ENCODE results near the gene SDC4. TPM values are rescaled to one million over a fixed set of nuclear protein-coding genes. Genes with fewer than 3 reads are reported as not detected.

The SDC4 gene
- total and polyA plus RNA-seq, 10 of the 15 experiments (the other 5 are each of a cell fraction or from before 2014, with no cell fraction given): 0.52 to 11.3 (median 1.4) TPM

DNA sequence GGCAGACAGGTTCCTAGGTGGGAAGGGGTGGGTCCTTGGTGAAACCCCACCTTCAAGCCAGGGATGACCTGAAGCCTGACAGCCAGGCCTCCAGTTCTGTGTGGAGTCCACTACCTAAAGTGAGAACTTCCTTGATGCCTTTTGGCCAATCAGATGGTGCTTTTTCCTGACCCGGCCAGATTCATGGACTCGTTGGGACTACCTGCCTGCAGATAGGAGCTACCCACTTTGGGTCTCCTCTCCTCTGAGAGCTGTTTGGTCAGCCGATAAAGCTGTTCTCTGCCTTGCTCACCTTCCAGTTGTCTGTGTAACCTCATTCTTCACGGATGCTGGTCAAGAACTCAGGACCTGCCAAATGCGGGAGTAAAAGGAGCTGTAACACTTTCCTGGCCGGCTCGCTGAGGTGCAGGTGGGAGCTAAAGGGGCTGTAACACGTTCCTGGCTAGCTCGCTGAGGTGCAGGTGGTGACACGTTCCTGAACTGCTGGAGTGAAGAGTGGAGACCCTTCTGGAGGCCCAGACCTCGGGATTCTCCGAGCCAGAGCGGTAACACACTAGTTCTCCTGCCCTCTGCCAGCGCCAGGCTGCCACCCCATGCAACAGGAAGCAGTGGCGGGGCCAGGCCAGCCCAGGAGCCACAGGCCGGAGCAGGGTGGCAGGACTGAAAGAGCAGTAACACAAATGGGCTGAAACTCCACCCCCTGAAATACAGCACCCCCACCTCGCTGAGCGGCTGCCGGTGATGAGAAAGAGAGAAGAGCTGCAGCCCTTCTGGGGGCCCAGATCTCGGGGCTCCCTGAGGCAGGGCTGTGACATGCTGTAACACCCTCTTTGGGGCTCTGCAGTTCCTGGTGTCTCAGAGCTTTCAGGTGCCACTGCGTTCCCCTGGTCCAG, 46.2 kb upstream of the SDC4 start:
- in situ Hi-C loops (cut with MboI): no loop called here
- POLR2A ChIA-PET: interaction anchor here (1.2 kb wide), 1 partner anchor 9 kb away, joined by 3 read pairs; no protein-coding TSS in a partner anchor
- FAIRE-seq: no peak
- TF ChIP-seq, protein P1, sequence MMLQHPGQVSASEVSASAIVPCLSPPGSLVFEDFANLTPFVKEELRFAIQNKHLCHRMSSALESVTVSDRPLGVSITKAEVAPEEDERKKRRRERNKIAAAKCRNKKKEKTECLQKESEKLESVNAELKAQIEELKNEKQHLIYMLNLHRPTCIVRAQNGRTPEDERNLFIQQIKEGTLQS (IDR thresholded peaks at IDR 0.05; ENCODE audit: borderline replicate concordance, extremely low read depth, low read depth, low read length): no peak
- no peak for TF ChIP-seq HDAC6 (IDR thresholded peaks at IDR 0.05; ENCODE audit: unreplicated experiment)
- no peak for TF ChIP-seq EED (IDR thresholded peaks at IDR 0.05; ENCODE audit: low read depth)
- TF ChIP-seq, protein P2, sequence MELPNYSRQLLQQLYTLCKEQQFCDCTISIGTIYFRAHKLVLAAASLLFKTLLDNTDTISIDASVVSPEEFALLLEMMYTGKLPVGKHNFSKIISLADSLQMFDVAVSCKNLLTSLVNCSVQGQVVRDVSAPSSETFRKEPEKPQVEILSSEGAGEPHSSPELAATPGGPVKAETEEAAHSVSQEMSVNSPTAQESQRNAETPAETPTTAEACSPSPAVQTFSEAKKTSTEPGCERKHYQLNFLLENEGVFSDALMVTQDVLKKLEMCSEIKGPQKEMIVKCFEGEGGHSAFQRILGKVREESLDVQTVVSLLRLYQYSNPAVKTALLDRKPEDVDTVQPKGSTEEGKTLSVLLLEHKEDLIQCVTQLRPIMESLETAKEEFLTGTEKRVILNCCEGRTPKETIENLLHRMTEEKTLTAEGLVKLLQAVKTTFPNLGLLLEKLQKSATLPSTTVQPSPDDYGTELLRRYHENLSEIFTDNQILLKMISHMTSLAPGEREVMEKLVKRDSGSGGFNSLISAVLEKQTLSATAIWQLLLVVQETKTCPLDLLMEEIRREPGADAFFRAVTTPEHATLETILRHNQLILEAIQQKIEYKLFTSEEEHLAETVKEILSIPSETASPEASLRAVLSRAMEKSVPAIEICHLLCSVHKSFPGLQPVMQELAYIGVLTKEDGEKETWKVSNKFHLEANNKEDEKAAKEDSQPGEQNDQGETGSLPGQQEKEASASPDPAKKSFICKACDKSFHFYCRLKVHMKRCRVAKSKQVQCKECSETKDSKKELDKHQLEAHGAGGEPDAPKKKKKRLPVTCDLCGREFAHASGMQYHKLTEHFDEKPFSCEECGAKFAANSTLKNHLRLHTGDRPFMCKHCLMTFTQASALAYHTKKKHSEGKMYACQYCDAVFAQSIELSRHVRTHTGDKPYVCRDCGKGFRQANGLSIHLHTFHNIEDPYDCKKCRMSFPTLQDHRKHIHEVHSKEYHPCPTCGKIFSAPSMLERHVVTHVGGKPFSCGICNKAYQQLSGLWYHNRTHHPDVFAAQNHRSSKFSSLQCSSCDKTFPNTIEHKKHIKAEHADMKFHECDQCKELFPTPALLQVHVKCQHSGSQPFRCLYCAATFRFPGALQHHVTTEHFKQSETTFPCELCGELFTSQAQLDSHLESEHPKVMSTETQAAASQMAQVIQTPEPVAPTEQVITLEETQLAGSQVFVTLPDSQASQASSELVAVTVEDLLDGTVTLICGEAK (IDR thresholded peaks at IDR 0.05; ENCODE audit: borderline replicate concordance): no peak
- TF ChIP-seq ZZZ3 (IDR thresholded peaks at IDR 0.05; ENCODE audit: control insufficient read depth, insufficient read length, low read depth): no peak
- no peak for TF ChIP-seq BHLHE40 (IDR thresholded peaks at IDR 0.05; ENCODE audit: borderline replicate concordance in 1 of 2, low read depth in 2 of 2, low read length in 1 of 2)
- TF ChIP-seq CREB1 (IDR thresholded peaks at IDR 0.05; ENCODE audit: low read depth): no peak
- TF ChIP-seq, protein P3, sequence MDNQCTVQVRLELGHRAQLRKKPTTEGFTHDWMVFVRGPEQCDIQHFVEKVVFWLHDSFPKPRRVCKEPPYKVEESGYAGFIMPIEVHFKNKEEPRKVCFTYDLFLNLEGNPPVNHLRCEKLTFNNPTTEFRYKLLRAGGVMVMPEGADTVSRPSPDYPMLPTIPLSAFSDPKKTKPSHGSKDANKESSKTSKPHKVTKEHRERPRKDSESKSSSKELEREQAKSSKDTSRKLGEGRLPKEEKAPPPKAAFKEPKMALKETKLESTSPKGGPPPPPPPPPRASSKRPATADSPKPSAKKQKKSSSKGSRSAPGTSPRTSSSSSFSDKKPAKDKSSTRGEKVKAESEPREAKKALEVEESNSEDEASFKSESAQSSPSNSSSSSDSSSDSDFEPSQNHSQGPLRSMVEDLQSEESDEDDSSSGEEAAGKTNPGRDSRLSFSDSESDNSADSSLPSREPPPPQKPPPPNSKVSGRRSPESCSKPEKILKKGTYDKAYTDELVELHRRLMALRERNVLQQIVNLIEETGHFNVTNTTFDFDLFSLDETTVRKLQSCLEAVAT (IDR thresholded peaks at IDR 0.05): no peak
- no peak for TF ChIP-seq ZNF622 (IDR thresholded peaks at IDR 0.05)
- no peak for TF ChIP-seq PRDM15 (CRISPR knock-in tag; IDR thresholded peaks at IDR 0.05)
- TF ChIP-seq RAD21 (IDR thresholded peaks at IDR 0.05; ENCODE audit: insufficient read depth, low read depth, low read length): no peak
- TF ChIP-seq MTA2 (IDR thresholded peaks at IDR 0.05; ENCODE audit: low read depth): no peak

More for the DNA sequence above, 46.2 kb upstream of the SDC4 start:
- no TSS peak for BruUV-seq (replicated peaks)
- 67% methylated on average over 19 of the region's 21 CpGs for WGBS (ENCODE audit: insufficient coverage, insufficient replicate concordance, low lambda C conversion rate, missing lambda C conversion rate)
- no peak overlapping the region for H3K4me3 ChIP-seq
- H3K9ac ChIP-seq (ENCODE audit: control insufficient read depth, insufficient read depth, low read length): no peak overlapping the region
- no peak overlapping the region for H3K4me2 ChIP-seq (ENCODE audit: control insufficient read depth, insufficient read depth)
- H3K4me1 ChIP-seq (ENCODE audit: control insufficient read depth, insufficient read depth, low read length): no peaks in the 10 kb centered on the region
- no peak for DNase-seq (ENCODE audit: low read depth, low spot score)
- H2AFZ ChIP-seq (ENCODE audit: control insufficient read depth, low read depth, low read length): no peak overlapping the region
- no peaks in the 10 kb centered on the region for H3K79me2 ChIP-seq (ENCODE audit: control insufficient read depth, insufficient read depth, low read length)
- ChIA-PET SMC1A (ENCODE audit: uncharacterized antibody, unreplicated experiment) (interaction anchor here (1.7 kb wide), 1 partner anchor 20 kb away, joined by 4 read pairs; no protein-coding TSS in a partner anchor), RAD21 (ENCODE audit: unreplicated experiment) (no interaction called here), CTCF (interaction anchor here (0.9 kb wide), 1 partner anchor 20 kb away, joined by 3 read pairs; no protein-coding TSS in a partner anchor)
- H4K20me1 ChIP-seq (ENCODE audit: control insufficient read depth, insufficient read depth): no peaks in the 10 kb centered on the region
- no peak for ATAC-seq
- no peaks in the 10 kb centered on the region; a peak in 1 of 4 replicates for H3K36me3 ChIP-seq (ENCODE audit: control insufficient read depth in 2 of 2, insufficient read depth in 2 of 2, low read length in 1 of 2)
- no peaks in the 10 kb centered on the region for H3K27me3 ChIP-seq (replicated peaks in 1 of 2; ENCODE audit: control insufficient read depth in 2 of 2, insufficient read depth in 2 of 2, low read length in 1 of 2)
- no peak overlapping the region for H3K27ac ChIP-seq (ENCODE audit: control insufficient read depth, insufficient read depth)
- H3K9me3 ChIP-seq (replicated peaks; ENCODE audit: control insufficient read depth, insufficient read depth, low read length): no peaks in the 10 kb centered on the region; the same call in 2 of the 3 replicates
- intact Hi-C loops (cut with micrococcal nuclease; ENCODE audit: unreplicated experiment): no loop called here

Data from GM12878 (cell line).